GM21723 (cell line): ENCODE data around the gene ALOX15B.

Experiments used
- ATAC-seq: cut with Tn5 transposase; IDR thresholded peaks from one replicate; pipeline ENCODE4 v1.9.1; 2021; ENCODE audit warnings: mild to moderate bottlenecking, moderate library complexity; ENCODE audit not compliant: unreplicated experiment

ALOX15B gene

DNA sequence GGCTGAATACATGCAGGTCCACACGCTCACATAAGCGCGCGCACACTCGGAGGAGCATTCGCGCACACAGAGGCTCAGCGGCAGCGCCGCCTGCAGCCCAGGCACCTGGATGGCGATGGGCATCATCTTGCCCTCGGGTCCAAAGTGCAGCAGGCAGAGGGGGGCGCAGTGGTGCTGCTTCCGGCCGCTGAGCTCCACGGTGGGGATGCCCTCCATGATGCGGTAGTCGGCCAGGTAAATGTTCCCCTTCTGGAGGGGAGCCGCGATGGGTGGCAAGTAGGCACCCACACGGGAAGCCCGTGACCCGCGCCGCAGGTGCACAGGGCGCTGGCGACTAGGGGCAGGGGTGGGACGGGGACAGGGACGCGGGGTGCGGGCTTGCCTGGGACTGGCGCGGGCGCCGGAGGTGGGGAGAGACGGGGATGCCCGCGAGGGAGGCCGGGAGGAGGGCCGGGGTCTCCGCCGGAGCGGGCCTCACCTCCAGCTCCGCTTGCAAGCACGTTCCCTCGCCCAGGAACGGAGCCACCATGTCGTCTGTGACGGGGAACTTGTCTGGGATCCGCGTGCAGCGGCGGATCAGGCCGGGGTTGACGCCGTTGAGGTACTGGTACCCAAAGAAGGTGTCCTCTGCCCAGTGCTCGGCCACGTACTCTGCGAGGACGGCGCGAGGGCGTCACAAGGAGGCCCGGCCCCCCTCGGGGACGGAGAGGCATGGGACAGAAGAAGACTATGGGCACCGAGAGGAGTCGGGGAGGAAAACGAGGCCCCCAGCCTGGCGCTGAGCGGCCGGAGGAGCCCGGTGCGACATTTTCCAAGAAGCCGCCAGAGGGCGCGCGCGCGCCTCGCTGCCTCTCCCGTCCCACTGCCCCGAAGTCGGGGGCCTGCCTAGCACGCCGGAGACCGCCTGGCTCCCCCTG lies 40.7 kb downstream of the ALOX15B start:
- peak; percentile 74 for ATAC-seq

DNA sequence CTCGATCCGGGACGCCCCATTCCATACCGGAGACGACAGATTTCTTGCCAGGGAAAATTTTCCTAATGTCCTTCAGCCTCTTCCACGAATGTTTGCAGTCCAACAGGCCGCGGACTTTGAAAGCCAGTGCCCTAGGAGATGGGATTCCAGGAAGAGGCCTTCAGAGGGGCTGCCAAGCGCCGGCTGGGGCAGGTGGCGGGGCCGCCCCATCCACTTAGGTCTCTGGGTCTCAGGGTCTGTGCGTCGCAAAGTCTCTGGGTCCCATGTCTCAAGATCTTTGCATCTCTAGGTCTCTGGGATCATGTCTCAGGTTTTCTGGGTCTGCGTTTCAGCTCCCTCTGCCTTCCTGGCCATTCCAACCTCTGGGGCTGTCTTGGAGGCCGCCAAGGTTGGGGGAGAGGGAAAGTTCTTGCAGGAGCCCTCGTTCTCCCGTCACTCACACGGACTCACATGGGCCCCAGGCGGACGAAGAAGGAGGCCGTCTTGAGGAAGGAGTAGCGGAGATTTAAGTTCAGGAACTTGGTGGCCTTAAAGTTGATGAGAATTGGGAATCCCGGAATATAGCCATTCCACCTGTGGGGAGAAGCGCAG lies 41.4 kb downstream of the ALOX15B start:
- no peak for ATAC-seq

- ATAC-seq: no peak
Observed at GRCh38 chr17:8080799-8081219, 42.0 kb downstream of the ALOX15B start.

DNA sequence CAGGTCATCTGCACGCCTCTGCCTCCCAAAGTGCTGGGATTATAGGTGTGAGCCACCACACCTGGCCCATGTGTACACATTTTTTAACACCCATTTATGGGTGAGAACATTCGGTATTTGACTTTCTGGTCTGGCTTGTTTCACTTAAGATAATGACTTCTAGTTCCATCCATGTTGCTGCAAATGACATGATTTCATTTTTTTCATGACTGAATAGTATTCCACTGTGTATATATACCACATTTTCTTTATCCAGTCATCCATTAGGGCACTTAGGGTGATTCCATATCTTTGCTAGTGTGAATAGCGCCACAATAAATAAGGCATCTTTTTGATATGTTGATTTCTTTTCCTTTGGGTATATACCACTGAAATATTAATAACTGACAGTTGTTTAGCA lies 43.0 kb downstream of the ALOX15B start:
- ATAC-seq: no peak

DNA sequence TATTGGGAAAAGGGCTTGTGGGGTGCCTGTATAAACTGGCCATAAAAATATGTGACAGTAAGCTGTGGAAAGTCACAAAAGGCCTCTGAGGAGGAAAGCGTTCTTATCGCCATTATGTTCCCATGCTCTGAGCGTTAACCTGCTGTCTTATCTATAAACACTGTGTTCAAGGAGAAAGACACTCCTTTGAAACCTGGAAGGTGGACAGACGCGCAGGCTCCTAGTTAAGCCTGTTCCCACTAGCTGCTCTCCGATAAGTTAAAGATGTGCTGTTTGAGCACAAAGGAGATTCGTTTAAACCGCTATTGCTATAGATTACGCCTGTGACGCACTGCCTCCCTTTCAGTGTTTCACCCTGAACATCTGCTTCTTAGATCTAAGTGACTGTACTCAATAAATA lies 43.4 kb downstream of the ALOX15B start:
- ATAC-seq: no peak

GRCh38 chr17:8084250-8084649 lies 45.4 kb downstream of the ALOX15B start:
- no peak for ATAC-seq

DNA sequence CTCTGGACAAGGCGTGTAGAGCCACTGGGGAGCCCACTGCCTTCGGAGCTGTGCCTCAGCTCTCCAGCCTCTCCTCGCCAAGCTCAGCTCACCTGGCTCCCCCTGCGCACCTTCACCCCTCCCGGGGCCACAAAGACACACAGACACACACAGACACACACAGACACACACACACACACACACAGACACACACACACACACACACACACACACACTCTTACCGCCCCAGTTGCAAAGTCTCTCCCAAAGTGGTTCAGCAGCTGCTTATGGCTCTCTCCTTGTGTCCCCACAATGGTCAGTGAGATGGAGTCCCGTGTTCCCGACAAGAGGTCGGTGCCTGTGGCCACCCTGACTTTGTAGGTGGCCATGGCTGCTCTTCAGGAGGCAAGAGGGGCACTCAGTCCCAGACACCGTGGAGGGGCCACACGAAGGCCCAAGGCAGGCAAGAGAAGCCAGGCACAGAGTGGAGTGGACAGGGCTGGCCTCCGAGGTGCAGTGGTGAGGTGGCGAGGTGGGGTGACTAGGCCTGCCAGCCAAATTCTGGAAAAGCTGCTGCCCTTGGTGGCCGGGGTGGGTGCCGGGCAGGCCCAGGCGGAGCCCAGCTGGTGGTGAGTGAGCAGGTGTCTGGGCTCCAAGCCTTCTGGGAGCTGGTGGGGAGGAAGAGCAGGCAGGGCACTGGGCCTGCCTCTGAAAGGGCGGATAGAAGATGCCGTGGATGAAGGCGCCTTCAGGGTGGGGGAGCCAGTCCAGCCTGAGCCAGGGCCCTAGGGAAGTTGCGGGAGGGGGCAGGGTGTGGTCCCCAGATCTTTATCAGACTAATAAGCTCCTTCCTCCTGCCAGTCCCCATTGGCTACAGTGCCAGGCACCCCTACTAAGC lies 48.5 kb downstream of the ALOX15B start, which contains the start of gene ALOX12B:
TSS of gene ALOX12B (minus strand) at position 642 of the 877 bp plus-strand sequence. CDS start at position 368, 274 bp downstream.
- no peak for ATAC-seq

GRCh38 chr17:8087952-8088230 lies 49.0 kb downstream of the ALOX15B start:
- no peak for ATAC-seq

DNA sequence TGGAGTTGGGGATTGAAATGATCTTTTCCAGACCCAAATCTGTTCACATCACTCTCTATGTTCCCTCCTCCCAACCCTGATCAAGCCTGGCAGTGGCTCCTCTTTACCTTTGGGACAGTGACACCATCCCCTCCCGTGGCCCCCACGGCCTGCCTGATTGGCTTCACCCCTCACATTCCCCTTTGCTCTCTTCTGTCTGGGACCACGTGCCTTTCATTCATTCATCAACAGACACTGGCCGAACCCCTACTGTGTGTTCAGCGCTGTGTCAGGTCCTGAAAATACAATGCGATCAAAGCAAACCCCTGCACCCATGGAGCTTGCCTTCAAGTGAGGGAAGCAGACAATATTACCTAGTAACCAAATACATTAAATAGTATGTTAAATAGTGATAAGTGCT lies 50.9 kb downstream of the ALOX15B start:
- ATAC-seq: no peak

DNA sequence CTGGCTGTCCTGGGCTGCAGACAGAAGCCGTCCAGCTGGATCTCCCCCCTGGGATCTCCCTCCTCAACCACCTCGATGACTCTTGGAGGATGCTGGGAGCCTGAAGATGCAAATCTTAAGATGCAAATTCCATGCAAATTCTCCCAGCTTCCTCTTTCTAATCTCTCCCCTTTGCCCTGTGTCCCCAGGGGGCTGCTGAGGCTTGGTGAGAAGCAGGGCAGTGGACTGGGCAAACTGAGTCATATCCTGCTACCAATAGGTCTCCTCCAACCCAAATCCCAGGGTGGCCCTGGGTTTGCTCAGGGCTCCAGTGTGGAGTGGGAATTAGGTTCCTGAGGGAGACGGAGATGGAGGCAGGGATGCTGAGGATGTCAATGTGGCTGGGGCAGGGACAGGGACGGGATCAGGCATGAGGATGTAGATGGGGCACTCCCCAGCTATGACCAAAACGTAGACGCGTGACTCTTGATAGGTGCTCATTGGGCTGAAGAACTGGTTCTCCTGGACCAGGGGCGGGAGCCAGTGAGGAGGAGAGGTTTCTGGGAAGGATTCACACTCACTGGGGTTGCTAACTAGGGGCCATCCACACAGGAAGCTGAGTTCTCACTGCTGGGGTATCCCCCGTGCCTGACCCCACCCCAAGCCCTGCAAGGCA lies 52.3 kb downstream of the ALOX15B start:
- peak; percentile 52 for ATAC-seq

GRCh38 chr17:8095361-8095760 lies 56.5 kb downstream of the ALOX15B start:
- ATAC-seq: no peak

DNA sequence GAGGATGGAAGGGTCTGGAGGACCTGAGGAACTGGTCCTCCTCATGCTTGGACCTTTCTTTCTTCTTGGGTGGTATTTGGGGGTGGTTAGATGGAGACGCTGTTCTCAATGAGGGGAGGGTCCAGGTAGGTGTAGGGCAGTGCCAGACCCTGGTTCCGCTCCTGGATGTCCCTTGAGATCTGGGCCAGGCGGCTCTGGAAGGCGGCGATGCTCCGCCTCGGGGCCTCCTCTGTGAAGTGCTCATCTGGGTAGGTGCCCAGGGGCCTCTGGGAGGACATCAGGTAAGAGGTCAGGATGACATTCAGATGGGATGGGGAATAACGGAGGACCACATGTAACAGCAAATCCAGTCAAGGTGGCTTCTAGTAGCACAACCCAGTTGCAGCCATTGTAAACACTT lies 57.7 kb downstream of the ALOX15B start:
- ATAC-seq: no peak
